K562 (cell line): ENCODE measurements around the gene COX4I2. TPM values are rescaled to one million over a fixed set of nuclear protein-coding genes. Genes with fewer than 3 reads are reported as not detected.
A peak's percentile ranks its signal among the peaks of the same experiment; 100 is the strongest.

Source experiments
- ATAC-seq: fragments of 200-7000 bp; cut with Tn5 transposase; 3 replicates; pipeline ENCODE4 v1.9.1; 2020; ENCODE audit warnings: moderate library complexity
- BruUV-seq: library from RNA; stranded (reverse); fragments of 400-500 nt; replicated peaks from 2 replicates; lab custom pipeline; 2021; lab: Mats Ljungman, UMichigan
- CTCF ChIA-PET: fragments of 300-600 bp; formaldehyde crosslinking; extraction: SDS; loops from one replicate; lab custom pipeline; 2021; ENCODE audit warnings: low intra/inter-chr PET ratio; lab: Yijun Ruan, JAX
- POLR2A ChIA-PET: fragments of 300-600, 350-650 bp; sonication (Branson Sonifier 250); formaldehyde crosslinking; extraction: SDS; loops from one replicate; lab custom pipeline; 2021; ENCODE audit warnings: antibody characterized with exemption, inconsistent platforms; lab: Yijun Ruan, JAX
- DNase-seq, 4 experiments: peaks; one replicate each; pipeline versions ENCODE4 v3.0.0 to v3.0.0-alpha.2; 2011 to 2018; ENCODE audit warnings: low spot score in 3 of 4, mixed read lengths in 3 of 4; ENCODE audit errors: extremely low read depth in 1 of 4
- FAIRE-seq: peaks from 2 replicates; lab custom pipeline; 2011; peaks lifted over from hg19 to GRCh38; lab: Jason Lieb, UNC
- H2AFZ ChIP-seq: 2 replicates; pipeline ENCODE4 v1.6.0; 2011; ENCODE audit warnings: low read depth, low read length, control low read depth, inconsistent platforms
- H3K27ac ChIP-seq: fragments of 200-600 bp; 3 replicates; pipeline ENCODE4 v1.8.0; 2011; ENCODE audit warnings: low read depth, mild to moderate bottlenecking, control low read depth, inconsistent platforms, low read length, moderate library complexity, mixed read lengths; ENCODE audit errors: extremely low read depth
- H3K27me3 ChIP-seq, 2 experiments: fragments of 300-600 bp in 1 of 2; 2 replicates in 1 of 2; 3 replicates in 1 of 2; pipeline versions ENCODE4 v1.6.0 to v1.8.0; 2011; ENCODE audit warnings: inconsistent platforms in 2 of 2, low read length in 2 of 2, mild to moderate bottlenecking in 1 of 2, mixed read lengths in 1 of 2, moderate library complexity in 1 of 2; ENCODE audit not compliant: control insufficient read depth in 2 of 2, insufficient read depth in 2 of 2
- H3K36me3 ChIP-seq: fragments of 300-600 bp; 3 replicates; pipeline ENCODE4 v1.8.0; 2011; ENCODE audit warnings: mild to moderate bottlenecking, low read length, inconsistent platforms; ENCODE audit not compliant: control insufficient read depth, insufficient read depth
- H3K4me1 ChIP-seq, 2 experiments: fragments of 200-600 bp in 1 of 2; replicated peaks in 1 of 2; 2 replicates in 1 of 2; 3 replicates in 1 of 2; pipeline versions ENCODE4 v1.5.1 to v1.8.0; 2011; ENCODE audit warnings: inconsistent platforms in 2 of 2, low read length in 2 of 2, mild to moderate bottlenecking in 1 of 2, mixed read lengths in 1 of 2, moderate library complexity in 1 of 2; ENCODE audit not compliant: control insufficient read depth in 2 of 2, insufficient read depth in 2 of 2
- H3K4me2 ChIP-seq: 2 replicates; pipeline ENCODE4 v1.6.1; 2011; ENCODE audit warnings: low read length, control low read depth, inconsistent platforms, mixed read lengths; ENCODE audit not compliant: insufficient read depth
- H3K4me3 ChIP-seq: fragments of 200-600 bp; sonication (generic), shearing (Covaris generic); 2 replicates; pipeline ENCODE4 v1.5.1; 2016; ENCODE audit warnings: control low read depth, inconsistent platforms
- H3K79me2 ChIP-seq: fragments of 200-600 bp; 3 replicates; pipeline ENCODE4 v1.8.0; 2011; ENCODE audit warnings: low read length, inconsistent platforms; ENCODE audit not compliant: control insufficient read depth, insufficient read depth
- H3K9ac ChIP-seq, 2 experiments: 2 replicates each; pipeline versions ENCODE4 v1.6.0 to v1.6.1; 2011; ENCODE audit warnings: low read depth in 2 of 2, low read length in 2 of 2, control low read depth in 1 of 2, inconsistent platforms in 1 of 2, mild to moderate bottlenecking in 1 of 2, mixed read lengths in 1 of 2; ENCODE audit not compliant: insufficient read depth in 1 of 2
- H3K9me1 ChIP-seq: one replicate; pipeline ENCODE4 v1.6.0; 2011; ENCODE audit warnings: inconsistent platforms, mild to moderate bottlenecking, low read length, moderate library complexity; ENCODE audit not compliant: control insufficient read depth, insufficient read depth
- H3K9me3 ChIP-seq: replicated peaks from 2 replicates; pipeline ENCODE4 v1.5.1; 2011; ENCODE audit warnings: low read depth, low read length, inconsistent platforms; ENCODE audit not compliant: control insufficient read depth, insufficient read depth
- H4K20me1 ChIP-seq: replicated peaks from 2 replicates; pipeline ENCODE4 v1.6.1; 2011; ENCODE audit warnings: low read length, inconsistent platforms, mixed read lengths; ENCODE audit not compliant: control insufficient read depth, insufficient read depth
- CHD1 ChIP-seq: fragments of 200-600 bp; sonication (generic); IDR thresholded peaks from one replicate; pipeline ENCODE4 v1.6.1; 2012; ENCODE audit warnings: mild to moderate bottlenecking, moderate library complexity, low read length, inconsistent platforms
- DNMT1 ChIP-seq: fragments of 450-650 bp; IDR thresholded peaks from 2 replicates; pipeline ENCODE4 v1.6.1; 2016; ENCODE audit warnings: antibody characterized with exemption, mild to moderate bottlenecking
- DPF2 ChIP-seq: fragments of 450-650 bp; IDR thresholded peaks from 2 replicates; pipeline ENCODE4 v1.6.1; 2016
- HMG20A ChIP-seq: fragments of 450-650 bp; formaldehyde crosslinking; conservative IDR thresholded peaks from 2 replicates; pipeline ENCODE4 v1.4.0; 2020; ENCODE audit warnings: mild to moderate bottlenecking, mixed read lengths
- HSF4 ChIP-seq: fragments of 250-450 bp; sonication (Bioruptor Pico); IDR thresholded peaks from 2 replicates; pipeline ENCODE4 v2.1.2; 2022; ENCODE audit warnings: mild to moderate bottlenecking, moderate library complexity, borderline replicate concordance
- MAFF ChIP-seq: IDR thresholded peaks from 2 replicates; pipeline ENCODE4 v1.6.1; 2012; ENCODE audit warnings: low read length, improper control_type of control experiment
- NONO ChIP-seq, 2 experiments: fragments of 200-400 bp in 1 of 2; fragments of 450-650 bp in 1 of 2; formaldehyde crosslinking in 1 of 2; IDR thresholded peaks; 2 replicates each; pipeline ENCODE4 v1.6.1; 2017; ENCODE audit warnings: low read depth in 2 of 2, mild to moderate bottlenecking in 2 of 2, moderate library complexity in 2 of 2, low read length in 1 of 2
- PPARD ChIP-seq: fragments of 250-450 bp; sonication (Bioruptor Pico); IDR thresholded peaks from 2 replicates; pipeline ENCODE4 v1.8.0; 2022; ENCODE audit warnings: inconsistent platforms, mild to moderate bottlenecking, moderate library complexity
- RBM14 ChIP-seq: fragments of 200-400 bp; formaldehyde crosslinking; IDR thresholded peaks from 2 replicates; pipeline ENCODE4 v1.6.1; 2018; ENCODE audit warnings: low read depth, mild to moderate bottlenecking, low read length, moderate library complexity, borderline replicate concordance; ENCODE audit not compliant: insufficient read depth
- SMARCA4 ChIP-seq: fragments of 450-650 bp; IDR thresholded peaks from 2 replicates; pipeline ENCODE4 v1.6.1; 2016
- SRSF3 ChIP-seq: fragments of 200-400 bp; formaldehyde crosslinking; IDR thresholded peaks from 2 replicates; pipeline ENCODE4 v1.6.1; 2016; ENCODE audit warnings: mild to moderate bottlenecking, low read length, moderate library complexity; ENCODE audit not compliant: insufficient read depth
- TBP ChIP-seq: optimal IDR thresholded peaks from 2 replicates; pipeline ENCODE3; 2011; ENCODE audit warnings: low read depth, low read length, improper control_type of control experiment
- TEAD4 ChIP-seq, 2 experiments: sonication (generic) in 1 of 2; formaldehyde crosslinking in 1 of 2; IDR thresholded peaks; 2 replicates each; pipeline versions ENCODE4 v1.6.1 to v1.8.0; 2012 to 2022; ENCODE audit warnings: borderline replicate concordance in 1 of 2, inconsistent platforms in 1 of 2, low read length in 1 of 2, mild to moderate bottlenecking in 1 of 2, missing genetic modification reagents in 1 of 2
- ZC3H8 ChIP-seq: fragments of 450-650 bp; IDR thresholded peaks from 2 replicates; pipeline ENCODE4 v1.6.1; 2017
- ZNF121 ChIP-seq: sonication (generic); formaldehyde crosslinking; conservative IDR thresholded peaks from 2 replicates; pipeline ENCODE4 v1.8.0; 2022; ENCODE audit warnings: missing genetic modification reagents
- ZNF431 ChIP-seq: sonication (generic); formaldehyde crosslinking; IDR thresholded peaks from 2 replicates; pipeline ENCODE4 v1.8.0; 2022; ENCODE audit warnings: mild to moderate bottlenecking, missing genetic modification reagents
- ZNF444 ChIP-seq: fragments of 250-450 bp; sonication (Bioruptor Pico); IDR thresholded peaks from 2 replicates; pipeline ENCODE4 v1.4.0; 2020; ENCODE audit warnings: mild to moderate bottlenecking, moderate library complexity
- WGBS: fragments of 100-300 bp; shearing (Covaris generic); methylation state at CpG from one replicate; pipeline ENCODE4 v1.1.6; 2016; ENCODE audit warnings: low coverage, mixed read lengths; ENCODE audit not compliant: insufficient coverage; ENCODE audit errors: missing lambda C conversion rate; 5-methylcytosine and 5-hydroxymethylcytosine counted together
- in situ Hi-C: fragments of 300-500 bp; cut with MboI; formaldehyde crosslinking; loops from 4 replicates; pipeline ENCODE4 v1.15.0; 2018; ENCODE audit warnings: inconsistent platforms, mixed read lengths
- intact Hi-C: fragments of 100-400 bp; cut with micrococcal nuclease; formaldehyde crosslinking; loops from 2 replicates; pipeline ENCODE4 v1.14.2; 2022
- polyA plus RNA-seq, 8 experiments: library from polyadenylated mRNA; depleted of rRNA in 4 of 8; stranded (reverse) in 5 of 8; unstranded in 3 of 8; fragments of >200 nt; fragmentation: Nextera tagmentation in 2 of 8; fragmentation: Illumina TruSeq in 1 of 8; extraction: Ambion mirVana in 2 of 8; extraction: Trizol in 1 of 8; gene quantifications; 2 replicates each; pipeline versions ENCODE4 v1.2.1 to v1.2.3, GENCODE V29; 2011 to 2014; ENCODE audit warnings: inconsistent platforms in 1 of 8, missing spikeins in 1 of 8
- total RNA-seq, 7 experiments: library from RNA; depleted of rRNA in 6 of 7; stranded (reverse); fragments of >200 nt in 6 of 7; fragmentation: Illumina TruSeq in 2 of 7; extraction: Trizol in 2 of 7; gene quantifications; 2 replicates each; pipeline versions ENCODE4 v1.2.1 to v1.2.3, GENCODE V29; 2011 to 2021; ENCODE audit warnings: low replicate concordance in 1 of 7

COX4I2 gene
- total and polyA plus RNA-seq, 9 of the 15 experiments (the other 6 are each of a cell fraction or from before 2014, with no cell fraction given), result not detected

DNA sequence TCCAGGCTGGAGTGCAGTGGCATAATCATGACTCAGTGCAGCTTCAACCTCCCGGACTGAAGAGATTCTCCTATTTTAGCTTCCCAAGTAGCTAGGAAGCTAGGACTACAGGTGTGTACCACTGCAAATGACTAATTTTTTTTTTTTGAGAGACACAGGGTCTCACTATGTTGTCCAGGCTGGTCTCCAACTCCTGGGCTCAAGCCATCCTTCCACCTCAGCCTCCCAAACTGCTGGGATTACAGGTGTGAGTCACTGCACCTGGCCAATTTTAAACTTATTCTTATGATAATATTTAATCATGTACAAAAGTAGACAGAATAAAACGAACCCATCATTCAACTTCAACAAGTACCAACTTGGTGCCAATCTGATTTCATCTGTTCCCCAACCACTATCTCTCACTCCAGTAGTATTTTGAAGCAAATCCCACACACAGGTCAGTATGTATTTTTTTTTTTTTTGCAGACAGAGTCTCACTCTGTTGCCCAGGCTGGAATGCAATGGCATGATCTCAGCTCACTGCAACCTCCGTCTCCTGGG lies 52.5 kb downstream of the COX4I2 start:
- Histone ChIP-seq H3K79me2 (peaks cover 97% of the 10 kb centered on the region), H3K4me1 (peaks cover 37 to 63% of the 10 kb centered on the region in 2 experiments), H3K27ac (no peak overlapping the region), H3K36me3 (peaks cover 78% of the 10 kb centered on the region), H4K20me1 (0 out of 2 replicates have a peak, but pooled peaks cover 3% of the 10 kb centered on the region), H3K9me1 (no peaks in the 10 kb centered on the region), H3K27me3 (no peaks in the 10 kb centered on the region), H3K4me2 (no peak overlapping the region), H2AFZ (no peak overlapping the region), H3K9me3 (no peaks in the 10 kb centered on the region), H3K4me3 (no peak overlapping the region), H3K9ac (no peak overlapping the region)
- CTCF ChIA-PET, result no interaction called here
- no peak for FAIRE-seq
- 81% methylated on average over 3 of the region's 3 CpGs for WGBS
- no peak for DNase-seq
- in situ Hi-C loops (no loop called here), intact Hi-C loops (no loop called here)
- POLR2A ChIA-PET, result interaction anchor here (0.6 to 1.8 kb wide), 4 partner anchors 9 to 20 kb away, joined by 3 to 8 read pairs (median 4); no protein-coding TSS in a partner anchor
- ATAC-seq, result no peak
- no TSS peak for BruUV-seq
- no peak for TF ChIP-seq HSF4
- TF ChIP-seq ZNF121, result peak; percentile 63

- intact Hi-C loops, result no loop called here
- ATAC-seq, result no peak
- no peak overlapping the region for H2AFZ ChIP-seq
- peak overlapping the region; percentile 4 for H3K4me2 ChIP-seq
- H3K4me1 ChIP-seq, result peaks cover 47 to 62% of the 10 kb centered on the region in 2 experiments
- H3K27ac ChIP-seq, result peak overlapping the region; percentile 24; the same call in 2 of the 3 replicates
- peak overlapping the region; percentile 20 to 43; a peak in 2 of 4 replicates for H3K9ac ChIP-seq
- H4K20me1 ChIP-seq, result 0 out of 2 replicates have a peak, but pooled peaks cover 3% of the 10 kb centered on the region
- H3K79me2 ChIP-seq, result peaks cover 96% of the 10 kb centered on the region
- H3K9me1 ChIP-seq, result no peaks in the 10 kb centered on the region
- in situ Hi-C loops, result no loop called here
- H3K27me3 ChIP-seq, result no peaks in the 10 kb centered on the region
- WGBS, result 19% methylated on average over 1 of the region's 1 CpG
- POLR2A ChIA-PET, result interaction anchor here (0.9 to 1.6 kb wide), 10 partner anchors 9 to 86 kb away, joined by 3 to 6 read pairs (median 4); no protein-coding TSS in a partner anchor
- BruUV-seq, result no TSS peak
- H3K4me3 ChIP-seq, result no peak overlapping the region
- CTCF ChIA-PET, result no interaction called here
- H3K9me3 ChIP-seq, result no peaks in the 10 kb centered on the region
- peak in 1 of 4 experiments; percentile 11 for DNase-seq
- H3K36me3 ChIP-seq, result peaks cover 82% of the 10 kb centered on the region
- FAIRE-seq, result no peak
- TF ChIP-seq NONO (IDR thresholded peaks at IDR 0.05; ENCODE audit: low read depth in 2 of 2, low read length in 1 of 2), result no peak
- no peak for TF ChIP-seq ZNF431 (CRISPR knock-in tag)
- TF ChIP-seq PPARD (CRISPR knock-in tag), result no peak
- no peak for TF ChIP-seq RBM14
- no peak for TF ChIP-seq ZC3H8
- no peak for TF ChIP-seq MAFF
- TF ChIP-seq TBP, result no peak
- no peak for TF ChIP-seq ZNF444 (CRISPR knock-in tag)
- peak; percentile 47; the same call in 1 of the 2 replicates for TF ChIP-seq TEAD4 (IDR thresholded peaks at IDR 0.05; ENCODE audit: low read length)
- no peak for TF ChIP-seq TEAD4 (CRISPR knock-in tag; IDR thresholded peaks at IDR 0.05; ENCODE audit: borderline replicate concordance)
- 0 out of 2 replicates have a peak, but pooled peaks have one; percentile 42 for TF ChIP-seq DPF2
- peak; percentile 18; the same call in 1 of the 2 replicates for TF ChIP-seq SMARCA4
- no peak for TF ChIP-seq CHD1
- no peak for TF ChIP-seq HMG20A (CRISPR knock-in tag)
- TF ChIP-seq SRSF3, result no peak
- no peak for TF ChIP-seq DNMT1
These were observed 54.0 kb downstream of the COX4I2 start for GRCh38 chr20:31691646-31692275.
